Heart left ventricle (tissue), 13 donors: ENCODE data around the gene PPA1.

Source experiments
- CTCF ChIP-seq, 12 donors: fragments of 200-600 bp; sonication (generic) in 4 of 12; IDR thresholded peaks; one replicate each; pipeline versions ENCODE4 v1.5.0 to v1.8.0; 2018 to 2022; ENCODE audit warnings: antibody characterized with exemption in 12 of 12, mild to moderate bottlenecking in 5 of 12
- POLR2A ChIP-seq, 2 donors: fragments of 450-650 bp; IDR thresholded peaks; one replicate each; pipeline ENCODE4 v1.6.1; 2017; ENCODE audit warnings: antibody characterized with exemption in 2 of 2, mild to moderate bottlenecking in 2 of 2, moderate library complexity in 2 of 2
- donor health status: ischemic (EF 13 %, LVEDD 7.1; RV severe dilation, severe dysfunction).
- donor health status: DM: no; HTN: yes; CAD: no.
- donor health status: DM: no; HTN: no; CAD: no.
- donor health status: ischemic (EF 25% LVEDD 6.9; RV normal size, moderate dysfunction).
- donor health status: ischemic (EF 25% LVEDD 5.7; RV mildly dilated, moderate dysfunction).
- donor health status: ischemic (EF 35%, LVEDD 5.7; RV mildly dilated, moderate dysfunction).
- donor health status: nonischemic (EF 11% LVEDD 7.7; RV severe dilation, severe dysfunction).
- donor health status: DM: yes; HTN: yes; CAD: no.
- donor health status: PGD.
- donor health status: ischemic (EF 29% LVEDD 5.4; RV normal size, mild dysfunction).
- donor health status: nonischemic (EF 23%, LVEDD 6.1; RV moderate dilation, normal function).

GRCh38 chr10:70232155-70232858 lies 922 bp downstream of the PPA1 start:
- TF ChIP-seq CTCF (IDR thresholded peaks at IDR 0.05) (no peak), POLR2A (IDR thresholded peaks at IDR 0.05) (peak in 1 of 2 donors; percentile 26)
